D721Med (cell line): ENCODE data around the gene ICAM2.

Experiments
- DNase-seq: peaks from one replicate; pipeline ENCODE4 v3.0.0; 2011; ENCODE audit warnings: low spot score; ENCODE audit not compliant: insufficient read length
- FAIRE-seq: peaks from 2 replicates; lab custom pipeline; 2011; peaks lifted over from hg19 to GRCh38; lab: Jason Lieb, UNC
- CTCF ChIP-seq: IDR thresholded peaks from 2 replicates; pipeline ENCODE4 v1.5.1; 2012; ENCODE audit warnings: mild to moderate bottlenecking, control low read depth; ENCODE audit not compliant: insufficient read depth; ENCODE audit errors: missing control alignments

The ICAM2 gene

GRCh38 chr17:64042700-64043485 lies 22.5 kb upstream of the ICAM2 start:
- FAIRE-seq (no peak), DNase-seq (no peak)
- no peak for TF ChIP-seq CTCF

GRCh38 chr17:64041912-64042311 lies 21.5 kb upstream of the ICAM2 start:
- TF ChIP-seq CTCF = no peak
- no peak for DNase-seq
- no peak for FAIRE-seq

GRCh38 chr17:64040206-64040605 lies 19.8 kb upstream of the ICAM2 start:
- no peak for FAIRE-seq
- no peak for TF ChIP-seq CTCF
- no peak for DNase-seq

- DNase-seq (no peak), FAIRE-seq (no peak)
- no peak for TF ChIP-seq CTCF
Measured at GRCh38 chr17:64039106-64039400, 18.6 kb upstream of the ICAM2 start.

GRCh38 chr17:64038331-64039105 lies 18.1 kb upstream of the ICAM2 start:
- DNase-seq = no peak
- FAIRE-seq = no peak
- TF ChIP-seq CTCF = no peak

GRCh38 chr17:64037802-64038201 lies 17.4 kb upstream of the ICAM2 start:
- FAIRE-seq = no peak
- no peak for DNase-seq
- TF ChIP-seq CTCF = no peak

GRCh38 chr17:64037180-64037579 lies 16.7 kb upstream of the ICAM2 start:
- TF ChIP-seq CTCF = no peak
- FAIRE-seq (no peak), DNase-seq (no peak)
